GM19351 (cell line): ENCODE results near the gene KRTAP20-3.

ENCODE experiments used
- ATAC-seq: cut with Tn5 transposase; IDR thresholded peaks from one replicate; pipeline ENCODE4 v1.9.1; 2021; ENCODE audit warnings: mild to moderate bottlenecking, moderate library complexity; ENCODE audit not compliant: unreplicated experiment

KRTAP20-3 gene

DNA sequence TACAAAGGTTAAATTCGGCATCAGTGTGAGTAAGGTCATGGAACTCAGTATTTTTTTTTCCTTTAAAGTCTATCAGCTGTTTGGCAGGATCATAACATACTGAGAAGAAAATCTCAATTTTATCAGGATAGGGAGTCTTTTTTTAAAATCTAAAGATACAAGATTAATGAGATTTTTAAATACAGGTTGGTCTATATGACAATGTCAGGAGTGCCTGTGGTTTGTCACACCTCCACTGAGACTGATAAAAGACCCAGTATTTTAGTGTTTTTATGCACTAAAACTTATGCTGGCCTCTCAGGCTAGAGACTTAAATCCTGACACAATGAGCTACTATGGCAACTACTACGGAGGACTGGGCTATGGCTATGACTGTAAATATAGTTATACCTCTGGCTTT is at the start of gene KRTAP20-3:
TSS of gene KRTAP20-3 (plus strand) at position 301 of the 400 bp plus-strand sequence.
- ATAC-seq, result no peak

DNA sequence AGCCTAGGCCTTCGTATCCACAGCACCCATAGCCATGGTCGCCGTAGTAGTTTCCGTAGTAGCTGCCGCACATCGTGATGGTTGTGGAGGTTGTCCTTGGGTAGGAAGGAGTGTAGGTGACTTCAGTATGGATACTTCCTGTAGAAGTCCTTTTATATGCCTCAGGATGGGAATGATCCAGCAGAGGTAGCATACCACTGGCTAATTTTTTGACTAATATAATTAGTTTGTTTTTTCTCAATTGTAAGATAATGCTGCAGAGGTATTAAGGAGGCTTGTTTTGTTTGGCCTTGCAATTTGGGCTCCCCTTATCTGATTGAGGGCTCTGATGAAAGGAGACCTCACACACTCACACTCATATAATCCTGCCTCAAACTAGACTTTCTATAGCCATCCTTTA is 43.9 kb upstream of the KRTAP20-3 start, which contains the start of gene KRTAP6-2:
TSS of gene KRTAP6-2 (minus strand) at position 101 of the 400 bp plus-strand sequence. CDS start at position 73, 28 bp downstream.
- ATAC-seq, result no peak

DNA sequence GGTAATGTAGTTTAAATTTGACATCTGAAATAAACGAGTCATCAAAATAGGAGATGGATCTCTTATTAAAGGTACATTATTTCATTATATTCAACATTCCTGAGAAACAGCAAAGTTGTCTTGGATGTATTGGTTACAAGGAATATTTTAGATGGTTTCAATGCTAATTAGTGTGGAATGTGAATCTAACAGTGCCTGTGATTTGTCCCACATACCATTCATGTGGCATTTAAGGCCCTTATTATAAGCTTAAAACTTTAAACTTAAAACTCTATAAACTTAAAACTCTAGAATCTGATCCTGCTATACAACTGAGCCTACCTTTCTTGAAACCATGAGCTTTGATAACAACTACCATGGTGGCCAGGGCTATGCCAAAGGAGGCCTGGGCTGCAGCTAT is 41.9 kb upstream of the KRTAP20-3 start, which contains the start of gene KRTAP22-1:
TSS of gene KRTAP22-1 (plus strand) at position 301 of the 400 bp plus-strand sequence.
- ATAC-seq, result no peak

DNA sequence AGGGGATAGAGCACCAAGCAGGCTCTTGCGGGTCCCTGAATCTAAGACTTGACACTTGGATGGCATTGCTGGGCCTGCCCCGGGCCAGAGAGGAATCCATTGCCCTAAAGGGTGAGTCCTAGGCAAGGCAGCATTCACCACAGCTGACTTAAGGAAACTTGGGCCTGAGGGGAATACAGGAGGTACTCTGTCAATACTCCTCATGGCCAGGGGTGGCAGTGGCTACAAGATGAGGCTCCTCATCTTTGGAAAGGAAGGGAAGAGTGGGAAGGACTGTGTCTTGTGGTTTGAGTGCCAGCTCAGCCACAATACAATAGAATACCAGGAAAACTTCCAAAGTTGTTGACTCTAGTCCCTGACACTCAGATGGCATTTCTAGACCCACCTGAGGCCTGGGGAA is 36.7 kb upstream of the KRTAP20-3 start:
- no peak for ATAC-seq

DNA sequence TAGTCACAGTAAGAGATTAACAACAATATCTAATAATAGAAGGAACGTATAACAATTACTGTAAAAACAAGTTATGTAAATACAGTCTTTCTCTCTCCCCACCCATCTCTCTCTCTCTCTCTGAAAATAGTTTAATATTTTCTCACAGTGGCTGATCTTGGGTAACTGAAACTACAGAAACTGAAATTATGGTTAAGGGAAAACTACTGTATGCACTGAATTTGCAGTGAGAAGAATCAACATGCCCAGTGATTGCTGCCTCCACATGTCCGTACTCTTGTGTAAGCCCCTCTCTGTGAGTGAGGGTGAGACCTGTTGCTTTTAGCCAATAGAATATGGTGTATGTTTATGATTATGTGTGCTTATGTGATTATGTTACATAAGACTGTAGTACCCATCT is 30.5 kb upstream of the KRTAP20-3 start:
- no peak for ATAC-seq

DNA sequence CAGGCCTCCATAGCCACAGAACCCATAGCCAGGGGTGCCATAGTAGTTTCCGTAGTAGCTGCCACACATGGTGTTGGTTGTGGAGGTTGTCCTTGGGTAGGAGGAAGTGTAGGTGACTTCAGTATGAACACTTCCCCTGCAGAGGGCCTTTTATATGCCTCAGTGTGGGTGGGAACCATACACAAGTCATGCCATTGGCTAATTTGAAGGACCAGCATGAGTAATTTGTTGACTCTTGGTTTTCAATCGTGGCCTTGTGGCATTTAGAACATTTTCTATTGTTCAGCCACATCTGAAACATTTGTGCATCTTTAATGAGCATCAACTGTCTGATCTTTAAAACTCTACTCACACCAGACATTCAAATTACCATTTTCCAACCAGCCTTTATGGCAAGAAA is 28.8 kb upstream of the KRTAP20-3 start, which contains the start of gene KRTAP6-1:
TSS of gene KRTAP6-1 (minus strand) at position 95 of the 400 bp plus-strand sequence. CDS start at position 69, 26 bp downstream.
- ATAC-seq, result no peak

DNA sequence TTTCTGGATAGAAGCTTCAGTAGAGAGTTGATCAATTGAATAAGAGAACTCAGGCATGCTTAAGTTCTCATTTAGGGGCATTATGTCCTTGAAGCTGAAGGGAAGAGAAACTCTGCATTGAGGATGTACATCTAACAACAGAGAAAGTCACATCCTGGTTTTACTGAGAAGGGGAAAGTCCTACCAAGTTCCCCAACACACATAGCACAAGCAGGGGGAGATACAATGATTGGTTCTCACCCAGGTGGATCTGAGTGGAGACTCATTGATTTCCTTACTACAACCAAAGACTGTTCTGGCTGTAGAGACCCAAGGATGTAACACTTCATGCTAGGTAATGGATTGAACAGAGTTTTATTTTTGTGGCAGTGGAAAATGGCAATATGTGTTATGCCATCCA is 27.5 kb upstream of the KRTAP20-3 start:
- no peak for ATAC-seq

DNA sequence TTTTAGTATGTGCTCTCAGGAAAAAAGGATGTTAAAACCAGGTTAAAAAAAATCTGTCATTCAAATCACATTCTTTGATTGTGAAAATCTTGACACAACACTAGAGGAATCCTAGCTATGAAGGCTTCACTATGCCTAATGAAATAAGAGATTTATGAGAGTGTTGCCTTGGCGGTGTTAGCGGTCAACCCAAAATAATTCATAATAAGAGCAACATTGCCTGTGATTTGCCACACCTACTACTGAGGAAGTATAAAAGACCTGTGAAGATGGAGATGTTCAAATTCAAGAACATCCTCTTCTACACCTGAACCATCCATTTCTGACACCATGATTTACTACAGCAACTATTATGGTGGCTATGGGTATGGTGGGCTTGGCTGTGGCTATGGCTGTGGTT is 26.5 kb upstream of the KRTAP20-3 start, which contains the start of gene KRTAP20-1:
TSS of gene KRTAP20-1 (plus strand) at position 301 of the 400 bp plus-strand sequence. CDS start at position 331, 30 bp downstream.
- ATAC-seq, result no peak

DNA sequence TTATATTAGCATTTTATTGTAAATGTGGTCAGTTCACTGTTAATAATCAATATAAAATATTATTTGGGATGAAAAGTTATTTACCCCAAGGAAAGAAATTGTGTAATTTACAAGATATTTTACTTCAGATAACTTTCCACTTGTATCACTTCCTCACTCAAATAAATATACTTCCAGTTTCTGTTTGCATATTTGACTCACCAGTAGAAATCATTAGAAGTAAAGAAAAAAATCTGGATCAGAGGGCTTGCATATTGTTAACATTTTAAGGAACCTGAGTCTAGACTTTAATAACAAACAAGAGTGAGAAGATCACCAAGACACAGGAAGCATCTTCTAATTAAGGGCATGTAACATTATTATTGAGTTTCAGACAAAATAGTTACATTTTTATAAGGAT is 22.6 kb upstream of the KRTAP20-3 start:
- ATAC-seq, result no peak

DNA sequence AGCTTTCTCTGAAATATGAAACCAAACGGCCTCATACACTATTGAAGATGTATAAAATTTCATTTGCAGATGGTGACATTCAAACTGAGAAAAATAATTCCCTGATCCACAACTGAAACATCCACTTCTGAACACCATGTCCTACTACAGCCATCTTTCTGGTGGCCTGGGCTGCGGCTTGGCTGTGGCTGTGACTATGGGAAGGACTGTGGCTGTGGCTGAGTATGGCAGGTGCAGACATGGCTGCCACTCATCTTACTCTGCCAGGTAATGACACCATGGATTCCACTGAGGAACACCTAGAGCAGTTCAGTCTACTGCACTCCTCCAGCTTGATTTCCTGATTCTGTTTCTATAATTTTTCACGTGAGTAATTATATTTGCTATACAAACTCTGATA is 22.1 kb upstream of the KRTAP20-3 start, which contains the start of gene KRTAP20-4:
TSS of gene KRTAP20-4 (plus strand) at position 106 of the 400 bp plus-strand sequence.
- ATAC-seq, result no peak

DNA sequence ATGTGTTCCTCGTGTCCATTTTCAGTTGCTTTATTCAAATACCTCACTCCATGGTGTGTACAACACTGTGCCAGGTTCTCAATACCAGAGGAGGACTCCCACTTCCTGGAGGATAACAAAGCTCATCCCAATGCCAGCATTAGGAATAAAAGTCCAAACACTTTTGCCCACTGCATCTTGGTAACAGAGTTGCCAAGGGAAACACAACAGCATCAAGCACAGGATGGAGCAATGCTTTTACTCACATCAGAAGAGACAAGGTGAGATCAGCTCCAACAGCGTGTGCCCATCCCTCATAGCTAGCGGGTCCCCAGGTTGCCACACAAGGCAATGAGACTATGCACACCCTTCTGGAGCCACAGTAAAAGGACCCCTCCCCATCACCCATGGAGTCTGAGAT is 19.3 kb upstream of the KRTAP20-3 start:
- no peak for ATAC-seq

DNA sequence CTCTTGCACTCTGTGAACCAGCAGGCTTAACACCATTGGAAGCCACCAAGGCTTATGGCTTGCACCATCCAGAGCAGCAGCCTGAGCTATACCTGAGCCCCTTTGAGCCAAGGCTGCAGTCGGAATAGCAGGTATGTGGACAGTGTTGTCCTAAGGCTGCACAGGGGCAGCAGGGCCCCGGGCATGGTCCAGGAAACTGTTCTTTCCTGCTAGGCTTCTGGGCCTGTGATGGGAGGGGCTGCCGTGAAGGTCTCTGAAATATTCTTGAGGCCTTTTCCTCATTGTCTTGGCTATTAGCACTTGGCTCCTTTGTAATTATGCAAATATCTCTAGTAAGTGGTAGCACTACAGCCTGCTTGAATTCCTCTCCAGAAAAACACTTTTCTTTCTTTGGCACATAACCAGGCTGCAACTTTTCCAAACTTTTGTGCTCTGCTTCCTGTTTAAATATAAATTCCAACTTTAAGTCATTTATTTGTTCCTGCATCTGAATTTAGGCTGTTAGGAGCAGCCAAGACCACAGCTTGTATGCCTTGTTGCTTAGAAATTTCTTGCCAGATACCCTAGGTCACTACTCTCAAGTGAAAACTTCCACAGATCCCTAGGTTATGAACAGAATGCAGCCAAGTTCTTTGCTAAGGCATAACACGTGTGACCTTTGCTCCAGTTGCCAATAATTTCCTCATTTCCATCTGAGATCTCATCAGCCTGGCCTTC is 17.1 kb upstream of the KRTAP20-3 start:
- no peak for ATAC-seq

DNA sequence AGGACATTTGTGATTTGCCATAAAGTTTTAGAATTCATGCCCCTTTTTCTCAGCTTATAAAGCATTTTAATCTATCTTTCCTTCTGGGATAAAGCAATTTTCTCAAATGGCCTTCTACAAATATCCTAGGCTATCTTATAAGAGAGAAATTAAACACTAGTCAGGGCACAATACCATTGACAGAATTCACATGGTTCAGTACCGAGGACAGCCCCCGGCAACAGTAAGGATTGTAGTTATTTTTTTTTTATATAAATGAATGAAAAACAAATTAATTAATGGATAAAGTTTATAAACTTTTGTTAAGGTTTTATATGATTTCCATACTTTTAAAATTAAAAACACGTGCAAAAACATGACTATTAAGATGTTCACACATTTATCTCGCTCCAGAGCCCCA is 14.6 kb upstream of the KRTAP20-3 start:
- ATAC-seq, result no peak

DNA sequence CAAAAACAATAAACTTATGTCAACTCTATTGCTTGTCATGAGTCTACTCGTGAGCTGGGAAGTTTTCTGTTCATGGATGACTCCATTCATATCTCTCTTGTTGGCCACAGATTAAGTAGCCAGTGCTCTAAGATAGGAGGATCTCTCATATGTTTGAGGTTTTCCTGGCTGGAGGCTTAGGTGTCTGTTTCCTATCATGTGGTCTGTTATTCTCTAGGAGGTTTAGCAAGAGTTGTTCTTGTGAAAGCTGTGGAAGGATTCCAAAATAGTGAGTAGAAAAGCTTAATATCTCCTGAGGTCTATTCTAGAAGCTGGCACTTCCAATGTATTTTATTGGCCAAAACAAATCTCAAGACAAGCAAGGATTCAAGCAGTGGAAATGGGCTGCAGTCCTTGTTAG is 13.5 kb upstream of the KRTAP20-3 start:
- no peak for ATAC-seq

DNA sequence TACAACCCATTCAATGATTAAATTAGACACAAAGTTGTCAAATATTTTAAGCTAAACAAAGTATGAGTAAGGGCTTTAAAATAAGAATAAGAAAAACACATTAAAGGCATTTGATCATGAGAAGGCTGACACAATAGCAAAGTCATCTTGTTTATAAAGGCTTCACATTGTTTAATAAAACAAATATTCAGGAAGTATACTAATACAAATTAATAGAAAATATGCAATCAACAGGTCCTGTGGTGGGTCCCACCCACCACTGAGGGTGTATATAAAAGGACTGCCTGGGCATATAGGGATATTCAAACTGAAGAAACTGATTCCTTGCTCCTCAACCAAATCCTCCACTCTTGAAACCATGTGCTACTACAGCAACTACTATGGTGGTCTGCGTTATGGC is 7.8 kb upstream of the KRTAP20-3 start, which contains the start of gene KRTAP20-2:
TSS of gene KRTAP20-2 (plus strand) at position 301 of the 400 bp plus-strand sequence. CDS start at position 359, 58 bp downstream.
- ATAC-seq, result no peak

DNA sequence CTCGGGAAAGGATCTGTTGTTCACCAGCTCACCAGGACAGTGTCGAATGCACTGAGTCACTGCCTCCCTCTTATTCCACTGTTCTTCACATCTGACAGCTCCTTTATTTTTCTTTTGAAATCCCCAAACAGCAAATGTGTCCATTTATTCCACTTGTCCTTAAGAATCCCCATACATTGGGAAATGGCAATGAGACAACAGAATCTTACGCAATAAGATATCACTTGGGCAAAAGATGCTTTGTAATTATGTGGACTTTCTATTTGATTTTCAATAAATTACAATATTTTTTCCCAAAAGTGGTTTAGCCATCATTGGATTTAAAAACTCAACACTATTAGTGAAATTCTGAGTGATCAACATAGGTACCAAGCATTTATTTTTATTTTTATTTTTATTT is 4.0 kb upstream of the KRTAP20-3 start:
- ATAC-seq, result no peak

DNA sequence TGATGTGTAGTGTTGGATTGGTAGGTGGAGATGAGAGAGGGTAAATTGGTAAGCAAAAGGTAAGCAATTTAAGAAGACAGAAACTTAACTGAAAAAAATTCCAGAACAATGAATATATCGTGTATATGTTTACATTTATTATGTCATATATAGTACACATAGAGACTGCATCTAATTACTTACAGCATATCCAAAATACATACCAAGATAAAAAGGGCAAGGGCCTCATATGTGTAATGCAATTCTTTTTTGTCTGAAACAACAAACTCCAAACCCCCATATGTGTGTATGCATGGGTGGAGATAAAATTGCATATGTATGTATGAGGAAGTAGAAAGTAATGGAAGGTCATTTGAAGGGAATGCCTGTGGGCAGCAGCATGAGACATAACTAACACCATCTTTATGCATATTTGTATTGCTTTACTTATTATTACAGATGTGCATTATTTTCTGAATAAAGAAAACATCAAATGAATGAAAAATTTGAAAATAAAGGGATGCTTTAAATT is 4.3 kb downstream of the KRTAP20-3 start:
- no peak for ATAC-seq

DNA sequence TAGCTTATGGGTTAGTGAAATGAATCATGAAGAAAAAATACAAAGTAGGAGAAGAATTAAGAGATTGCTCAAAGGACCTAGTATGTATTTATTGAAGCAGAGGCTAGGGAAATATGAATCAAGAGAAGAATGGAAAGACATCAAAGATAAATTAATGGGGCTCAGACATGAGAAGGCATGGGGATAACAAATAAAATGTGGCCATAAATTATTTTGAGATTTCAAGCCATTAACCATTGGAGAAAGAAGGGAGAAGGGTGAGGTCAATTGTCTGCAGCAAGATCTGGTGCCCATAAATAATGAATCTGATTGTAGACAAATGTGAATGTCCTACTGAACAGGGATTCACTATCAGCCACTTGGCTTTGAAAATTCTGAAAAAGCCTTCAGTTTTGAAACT is 10.2 kb downstream of the KRTAP20-3 start:
- no peak for ATAC-seq

DNA sequence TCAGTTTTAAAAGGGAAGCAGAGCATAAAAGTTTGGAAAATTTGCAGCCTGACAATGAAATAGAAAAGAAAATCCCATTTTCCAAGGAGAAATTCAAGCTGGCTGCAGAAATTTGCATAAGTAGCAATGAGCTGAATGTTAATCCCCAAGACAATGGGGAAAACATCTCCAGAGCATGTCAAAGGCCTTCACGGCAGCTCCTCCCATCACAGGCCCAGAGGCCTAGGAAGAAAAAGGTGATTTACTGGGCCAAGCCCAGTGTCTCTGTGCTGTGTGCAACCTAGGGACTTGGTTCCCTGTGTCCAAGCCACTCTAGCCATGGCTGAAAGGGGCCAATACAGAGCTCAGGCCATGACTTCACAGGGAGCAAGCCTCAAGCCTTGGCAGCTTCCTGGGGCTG is 26.1 kb downstream of the KRTAP20-3 start:
- no peak for ATAC-seq

DNA sequence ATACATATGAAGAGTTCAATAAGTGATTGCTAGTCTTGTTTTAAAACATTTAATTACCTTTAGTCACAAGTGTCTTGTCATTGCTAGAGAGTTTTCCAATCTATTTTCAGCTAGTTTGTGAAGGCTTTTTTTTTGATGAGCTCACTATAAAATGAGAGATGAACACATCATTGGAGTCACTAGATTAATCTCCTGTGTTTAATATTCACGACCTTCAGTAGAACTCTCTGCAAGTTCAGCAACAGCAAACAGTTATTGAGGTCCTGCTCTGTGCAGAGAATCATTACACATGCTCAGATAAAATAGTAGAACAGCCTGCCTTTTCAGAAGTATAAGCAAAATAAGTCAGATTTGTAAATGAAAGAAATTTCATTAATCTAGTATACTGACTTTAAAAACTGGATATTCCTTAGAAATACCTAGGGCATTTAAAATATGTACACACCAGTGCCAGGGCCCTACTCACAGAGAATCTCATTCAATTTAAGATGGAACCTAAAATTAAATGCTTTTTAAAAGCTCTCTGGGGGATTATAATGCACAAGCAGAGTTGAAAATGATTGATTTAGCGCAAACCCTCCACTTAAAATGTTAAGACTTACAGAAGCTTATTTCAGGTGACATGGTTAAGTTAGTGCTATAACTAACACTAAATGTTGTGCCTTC is 30.5 kb downstream of the KRTAP20-3 start:
- no peak for ATAC-seq

DNA sequence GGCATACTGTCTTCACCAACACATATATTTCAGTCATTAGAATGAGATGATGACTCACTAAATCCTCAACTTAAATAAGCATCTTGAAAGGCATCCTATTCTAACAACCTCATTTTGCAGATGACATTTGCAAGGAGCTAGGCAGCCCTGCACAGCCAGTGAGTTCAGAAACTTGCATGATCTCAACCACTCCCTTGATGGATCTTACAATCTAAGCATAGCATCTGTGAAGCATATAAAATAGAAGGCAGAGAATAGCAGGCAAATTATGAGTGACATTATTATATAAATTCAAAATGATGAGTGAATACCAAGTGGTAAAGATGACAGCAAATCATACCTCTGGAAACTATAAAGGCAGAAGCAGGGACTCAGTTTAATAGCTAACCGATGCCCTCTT is 31.6 kb downstream of the KRTAP20-3 start:
- no peak for ATAC-seq

DNA sequence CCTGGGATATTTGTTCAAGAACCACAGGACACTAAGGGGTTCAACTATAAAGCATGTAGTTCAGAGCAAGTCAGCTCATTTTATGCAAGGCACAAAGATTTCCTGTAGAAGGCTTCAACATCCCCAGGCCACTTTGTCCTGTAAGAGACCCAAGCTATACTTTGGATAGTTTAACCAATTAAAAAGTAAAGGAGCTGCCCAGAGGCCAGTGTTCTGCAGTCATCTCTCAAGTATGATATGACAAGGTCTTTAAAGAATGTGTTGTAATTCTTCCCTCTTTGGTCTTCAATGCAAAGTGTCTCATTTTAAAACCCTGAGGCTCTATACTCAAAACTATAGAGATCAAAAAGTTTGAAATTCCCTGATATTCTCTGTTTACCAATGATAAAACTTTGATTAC is 34.1 kb downstream of the KRTAP20-3 start:
- no peak for ATAC-seq
